RCC 7860 (cell line): ENCODE measurements around the gene KIAA1958.
"Not testable (repeated sequence)": the region's sequence is repeated elsewhere in the genome, so short reads cannot be mapped to it uniquely, and the experiment has no call there.

Experiments
- DNase-seq: peaks from one replicate; pipeline ENCODE4 v3.0.0-alpha.2; 2015; ENCODE audit warnings: low spot score
- FAIRE-seq: peaks from 2 replicates; lab custom pipeline; 2012; peaks lifted over from hg19 to GRCh38; lab: Jason Lieb, UNC

KIAA1958 gene

DNA sequence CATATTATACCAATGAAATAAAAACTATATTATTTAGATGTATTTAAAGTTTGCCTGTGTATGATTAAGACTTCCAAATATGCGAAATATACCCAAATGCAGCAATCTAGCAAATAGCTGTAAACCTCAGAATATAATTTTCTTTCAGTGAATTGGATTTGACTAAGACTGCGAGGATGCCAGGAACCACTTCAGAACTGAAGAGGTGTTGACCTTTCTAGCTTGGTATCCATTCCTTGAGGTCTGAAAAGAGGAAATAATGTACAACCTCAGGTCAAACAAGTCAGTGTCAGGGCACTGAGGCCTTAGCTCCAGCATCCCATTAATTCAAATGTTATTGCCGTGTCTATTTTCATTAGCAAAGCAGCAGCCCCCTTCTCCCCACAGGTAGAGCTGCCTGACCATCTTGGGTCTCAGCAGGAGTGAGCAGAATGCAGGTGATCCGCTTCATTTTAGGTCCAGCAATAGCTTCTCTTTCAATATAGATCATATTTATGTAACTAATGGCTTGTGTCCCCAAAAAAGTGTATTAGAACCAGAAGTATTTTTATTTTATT is 100.0 kb downstream of the KIAA1958 start:
- DNase-seq (no peak), FAIRE-seq (no peak)

DNA sequence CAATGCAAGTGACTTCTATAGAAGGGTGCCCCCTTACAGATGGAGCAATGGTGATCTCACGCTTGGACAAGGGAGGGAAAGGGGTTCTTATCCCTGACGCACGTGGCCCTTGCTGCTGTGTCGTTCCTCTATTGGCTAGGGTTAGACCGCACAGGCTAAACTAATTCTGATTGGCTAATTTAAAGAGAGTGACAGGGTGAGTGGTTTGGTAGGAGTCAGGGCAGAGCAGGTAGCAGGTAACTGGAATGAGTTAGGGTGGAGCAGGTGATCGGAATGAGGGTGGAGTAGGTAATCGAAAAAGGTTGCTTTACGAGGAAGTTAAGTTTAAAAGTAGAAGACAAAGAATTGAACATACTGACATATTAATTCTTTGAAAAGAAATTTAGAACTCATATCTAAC is 105.2 kb downstream of the KIAA1958 start:
- not testable (repeated sequence) for DNase-seq

DNA sequence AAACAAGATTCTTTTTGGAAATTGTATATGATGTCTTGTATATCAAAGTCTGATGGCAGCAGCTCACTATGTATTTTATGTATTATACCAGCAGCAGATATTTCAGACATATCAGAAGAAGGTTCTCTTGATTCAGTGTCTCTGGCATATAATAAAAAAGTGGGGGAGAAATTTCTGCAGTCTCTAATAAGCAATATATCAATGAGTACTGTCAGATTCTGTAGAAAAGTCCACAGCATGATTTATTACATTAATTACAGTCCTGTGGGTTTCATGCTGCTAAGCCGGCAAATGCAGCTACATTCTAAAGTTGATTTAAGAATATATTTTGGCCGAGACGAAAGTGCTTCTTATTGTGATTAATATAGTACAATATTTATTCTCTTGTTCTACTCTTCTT is 113.1 kb downstream of the KIAA1958 start:
- FAIRE-seq (no peak), DNase-seq (no peak)

More for the DNA sequence above, 105.2 kb downstream of the KIAA1958 start:
- not testable (repeated sequence) for FAIRE-seq

GRCh38 chr9:112601636-112602035 is 115.0 kb downstream of the KIAA1958 start:
- DNase-seq (peak; percentile 24), FAIRE-seq (peak; percentile 72)

DNA sequence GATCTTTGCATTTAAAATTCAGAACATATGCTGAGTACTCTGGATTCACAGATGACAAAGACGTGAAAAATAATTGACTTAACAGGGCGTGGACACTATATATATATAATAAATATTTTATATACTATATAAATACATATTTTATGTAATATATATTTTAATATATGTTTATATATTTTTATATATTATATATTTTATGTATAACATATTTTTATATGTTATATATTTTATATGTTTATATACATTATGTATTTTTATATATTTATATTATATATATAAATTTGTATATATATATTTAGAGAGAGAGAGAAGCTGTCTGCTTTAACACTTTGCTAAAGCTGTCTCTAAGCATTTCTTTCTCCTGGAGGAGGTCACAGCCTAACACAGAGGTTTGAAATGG is 118.2 kb downstream of the KIAA1958 start:
- DNase-seq (no peak), FAIRE-seq (peak; percentile 87)

GRCh38 chr9:112605518-112605917 is 118.9 kb downstream of the KIAA1958 start:
- no peak for FAIRE-seq
- DNase-seq = no peak

DNA sequence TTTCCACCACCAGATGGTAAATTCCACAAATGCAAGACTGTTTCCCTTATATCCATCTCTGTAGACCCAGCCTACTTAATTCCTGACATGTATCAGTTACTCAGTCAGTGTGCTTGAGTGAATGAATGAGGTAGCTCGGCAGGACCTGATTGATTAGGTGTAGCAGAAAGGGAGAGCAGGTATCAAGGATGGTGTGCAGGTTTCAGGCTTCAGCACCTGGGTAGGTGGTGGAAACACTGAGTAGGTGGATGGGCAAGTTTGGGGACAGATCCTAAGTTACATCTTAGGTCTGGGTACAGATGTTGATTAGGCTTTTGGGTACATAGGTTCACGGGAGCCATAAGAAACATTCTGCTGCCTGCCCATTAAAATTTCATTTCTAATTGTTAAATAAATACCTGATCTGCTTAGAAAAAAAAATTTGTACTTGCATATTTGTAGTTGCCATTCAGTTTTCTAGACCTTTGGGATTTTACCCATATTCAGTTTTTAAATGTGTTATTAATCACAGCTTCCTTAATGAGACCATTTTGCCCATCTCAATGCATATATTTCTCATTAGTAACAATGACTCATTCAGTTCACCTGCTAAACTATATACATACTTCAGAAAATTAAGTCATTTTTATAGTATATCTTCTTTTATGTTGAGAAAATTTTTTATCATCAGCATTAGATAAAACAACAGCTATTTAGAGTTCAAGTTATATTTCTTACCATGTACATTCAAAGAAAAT is 119.5 kb downstream of the KIAA1958 start:
- FAIRE-seq (no peak), DNase-seq (no peak)

GRCh38 chr9:112608851-112609250 is 122.2 kb downstream of the KIAA1958 start:
- no peak for FAIRE-seq
- DNase-seq = no peak

- DNase-seq (no peak), FAIRE-seq (no peak)
These were observed 129.1 kb downstream of the KIAA1958 start for GRCh38 chr9:112615584-112616266.

DNA sequence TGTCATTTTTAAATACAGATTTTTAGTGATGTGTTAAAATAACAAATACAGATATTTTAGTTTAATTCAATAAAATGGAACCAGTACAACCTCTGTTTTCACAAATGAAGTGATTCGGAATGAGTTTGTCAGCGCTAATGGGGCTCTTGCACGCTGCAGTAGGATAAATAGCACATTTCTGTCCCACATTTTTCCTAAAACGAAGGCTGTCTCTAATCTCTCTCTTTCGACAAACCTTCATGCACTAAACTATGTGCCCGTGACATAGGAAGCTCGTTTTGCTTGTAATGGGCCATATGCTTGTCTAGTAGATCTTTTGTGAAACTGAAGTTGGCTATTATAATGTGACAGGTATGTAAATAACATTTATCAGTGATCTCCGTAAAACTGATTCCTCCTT is 130.7 kb downstream of the KIAA1958 start:
- DNase-seq = no peak
- FAIRE-seq = no peak

DNA sequence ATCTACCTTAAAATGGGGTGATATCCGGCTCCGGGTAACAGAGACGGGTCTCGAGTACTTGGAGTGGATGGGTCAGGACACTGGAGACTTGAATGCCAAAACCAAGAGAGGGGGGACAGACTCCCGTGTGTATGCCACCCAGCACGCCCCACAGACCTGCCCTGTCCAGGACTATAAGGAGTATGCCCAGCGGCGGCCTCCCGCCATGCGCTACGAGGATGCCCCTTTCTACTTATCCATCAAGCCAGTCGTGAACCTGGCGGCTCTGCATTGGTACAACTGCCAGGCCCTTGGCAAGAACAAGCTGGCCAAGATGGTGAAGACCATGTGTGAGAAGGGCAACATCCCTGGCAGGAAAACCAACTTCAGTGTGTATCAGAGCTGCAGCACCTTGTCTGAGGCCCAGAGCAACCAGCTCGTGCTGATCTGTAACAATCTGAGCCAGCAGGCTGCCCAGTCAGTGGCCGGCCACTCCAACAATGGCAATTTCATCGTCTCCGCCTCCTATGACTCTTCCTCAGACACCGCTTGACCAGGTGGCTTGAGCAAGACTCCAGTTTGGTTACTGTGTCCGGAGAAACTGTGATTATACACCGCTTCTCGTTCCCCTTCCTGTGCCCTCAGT is 131.9 kb downstream of the KIAA1958 start:
- FAIRE-seq (no peak), DNase-seq (no peak)

- no peak for DNase-seq
- no peak for FAIRE-seq
These were observed 133.8 kb downstream of the KIAA1958 start for GRCh38 chr9:112620388-112620787.

- DNase-seq (no peak), FAIRE-seq (no peak)
These were observed 134.5 kb downstream of the KIAA1958 start for GRCh38 chr9:112621018-112621655.

DNA sequence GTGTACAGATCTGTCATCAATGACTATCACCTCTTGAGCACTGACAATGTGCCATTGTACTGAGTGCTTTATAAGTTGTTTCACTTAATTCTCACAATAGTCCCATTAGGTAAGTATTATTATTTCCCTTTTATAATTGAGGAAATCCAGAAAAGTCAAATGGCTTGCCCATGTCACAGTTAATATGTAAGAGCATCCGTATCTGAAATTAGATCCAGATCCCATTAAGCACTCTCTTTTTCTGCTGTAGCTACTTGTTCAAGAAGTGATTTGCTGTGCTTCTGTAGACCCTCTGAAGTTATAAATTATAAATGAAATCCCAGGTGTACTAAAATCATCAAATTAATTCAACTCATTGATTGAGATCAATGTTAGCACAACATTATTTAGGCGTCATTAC is 136.6 kb downstream of the KIAA1958 start:
- no peak for DNase-seq
- FAIRE-seq = no peak

DNA sequence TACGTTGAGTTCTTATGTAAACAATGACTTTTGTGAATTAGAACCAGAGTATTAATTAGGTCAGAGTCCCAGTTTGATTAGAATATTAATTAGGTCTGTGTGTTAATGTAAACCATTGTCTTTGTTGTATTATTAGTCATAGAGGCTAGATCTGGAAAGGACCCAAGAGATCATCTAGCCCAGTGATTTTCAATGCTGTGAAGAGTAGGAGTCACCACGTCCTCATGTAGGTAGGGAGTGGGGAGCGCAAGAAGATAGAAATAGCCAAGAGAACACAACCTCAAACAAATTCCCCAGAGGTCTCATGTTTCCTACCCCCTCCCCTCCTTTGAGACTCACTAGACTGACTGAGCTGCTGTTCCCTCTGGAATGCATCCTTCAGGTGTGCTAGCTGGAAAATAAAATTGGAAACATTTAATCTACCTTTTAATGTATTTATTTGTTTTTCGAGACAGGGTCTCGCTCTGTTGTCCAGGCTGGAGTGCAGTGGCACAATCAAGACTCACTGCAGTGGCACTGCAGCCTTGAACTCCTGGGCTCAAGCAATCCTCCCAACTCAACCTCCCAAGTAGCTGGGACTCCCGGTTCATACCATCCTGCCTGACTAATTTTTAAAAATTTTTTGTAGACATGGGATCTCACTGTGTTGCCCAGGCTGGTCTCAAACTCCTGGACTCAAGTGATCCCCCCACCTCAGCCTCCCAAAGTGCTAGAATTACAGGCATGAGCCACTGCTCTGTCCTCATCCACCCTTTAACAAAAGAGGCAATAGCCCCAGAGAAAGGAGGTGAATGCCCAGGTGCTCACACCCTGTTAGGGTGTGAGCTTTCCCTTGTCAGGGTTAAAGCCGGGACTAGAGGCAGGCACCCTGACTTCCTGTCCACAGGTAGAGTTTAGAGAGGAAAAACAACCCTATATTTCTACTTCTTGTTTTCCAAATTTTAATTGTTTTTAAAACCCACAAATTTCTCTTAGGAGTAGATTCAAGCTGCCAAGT is 138.4 kb downstream of the KIAA1958 start:
- FAIRE-seq (no peak), DNase-seq (no peak)

GRCh38 chr9:112629671-112630485 is 143.3 kb downstream of the KIAA1958 start:
- no peak for FAIRE-seq
- DNase-seq = no peak

DNA sequence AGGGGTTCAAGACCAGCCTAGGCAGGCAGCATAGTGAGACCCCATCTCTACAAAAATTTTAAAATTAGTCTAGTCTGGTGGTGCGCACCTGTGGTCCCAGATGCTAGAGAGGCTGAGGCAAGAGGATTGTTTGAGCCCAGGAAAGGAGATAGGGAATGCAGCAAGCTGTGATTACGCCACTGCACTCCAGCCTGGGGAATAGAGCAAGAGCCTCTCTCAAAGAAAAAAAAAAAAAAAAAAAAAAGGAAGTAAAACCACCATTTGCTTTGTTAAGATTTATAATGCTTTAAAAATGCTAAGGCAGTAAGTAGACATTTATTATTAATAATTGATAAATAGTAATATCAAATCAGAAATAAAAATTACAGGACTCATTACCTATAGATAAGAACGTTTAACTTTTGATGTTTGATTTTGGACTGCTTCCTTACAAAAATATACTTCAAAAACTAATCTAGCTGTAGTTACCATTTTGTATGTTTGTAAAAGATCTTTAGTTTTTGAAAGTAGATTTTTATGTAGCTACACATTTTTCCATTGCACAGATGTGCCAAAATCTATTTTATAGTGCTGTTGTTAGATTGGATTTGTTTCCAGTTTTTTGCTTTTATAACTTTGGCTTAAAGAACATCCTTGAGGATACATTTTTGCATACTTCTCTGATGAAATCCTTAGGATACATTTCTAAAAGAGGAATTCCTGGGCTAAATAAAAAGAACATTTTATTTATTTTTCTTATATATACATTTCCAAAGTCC is 144.9 kb downstream of the KIAA1958 start:
- peak; percentile 54 for FAIRE-seq
- no peak for DNase-seq

- DNase-seq (no peak), FAIRE-seq (no peak)
These were observed 153.7 kb downstream of the KIAA1958 start for GRCh38 chr9:112640311-112640710.
